Measurements from ENCODE around the gene PRKD2.
A peak's percentile ranks its signal among the peaks of the same experiment; 100 is the strongest.

GRCh38 chr19:46748325-46749109 is 31.6 kb upstream of the PRKD2 start:
- TF ChIP-seq CTCF (IDR thresholded peaks at IDR 0.05 in 2 of 3, conservative IDR thresholded peaks at IDR 0.05 in 1 of 3; ENCODE audit: control insufficient read depth in 2 of 3, extremely low read depth in 1 of 3, insufficient read depth in 1 of 3, low read depth in 3 of 3, low read length in 3 of 3): peak; percentile 55 to 85 (median 77)
- TF ChIP-seq DPF2 (IDR thresholded peaks at IDR 0.05): no peak
- TF ChIP-seq BCL3 (IDR thresholded peaks at IDR 0.05; ENCODE audit: borderline replicate concordance, insufficient read depth, low read depth, low read length, poor library complexity, severe bottlenecking): no peak
- TF ChIP-seq ZNF384 (IDR thresholded peaks at IDR 0.05; ENCODE audit: borderline replicate concordance, low read depth, low read length): no peak
- no peak for TF ChIP-seq CHD4 (IDR thresholded peaks at IDR 0.05)
- TF ChIP-seq ZNF274 (IDR thresholded peaks at IDR 0.05; ENCODE audit: insufficient read depth, insufficient read length): no peak
- TF ChIP-seq ATF3 (IDR thresholded peaks at IDR 0.05; ENCODE audit: borderline replicate concordance, extremely low read depth, low read depth, low read length): no peak
- no peak for TF ChIP-seq POLR2A (IDR thresholded peaks at IDR 0.05; ENCODE audit: low read depth, low read length)
- no peak for TF ChIP-seq ZNF207 (IDR thresholded peaks at IDR 0.05; ENCODE audit: borderline replicate concordance)
- TF ChIP-seq TCF12 (IDR thresholded peaks at IDR 0.05; ENCODE audit: low read depth, low read length): no peak
- TF ChIP-seq TAF1 (IDR thresholded peaks at IDR 0.05; ENCODE audit: borderline replicate concordance, low read depth, low read length): no peak
- TF ChIP-seq RAD21 (IDR thresholded peaks at IDR 0.05; ENCODE audit: insufficient read depth, low read depth, low read length): peak; percentile 37

All from GM12878 (cell line).